HFF-Myc (cell line): Measurements from ENCODE around the gene NOC4L.

Source experiments
- DNase-seq: peaks from one replicate; pipeline ENCODE4 v3.0.0-alpha.2; 2011; ENCODE audit warnings: low read depth; ENCODE audit errors: extremely low read depth
- H3K4me3 ChIP-seq: replicated peaks from 2 replicates; pipeline ENCODE4 v1.5.1; 2011; ENCODE audit warnings: low read depth, mild to moderate bottlenecking, control low read depth, low read length
- CTCF ChIP-seq: IDR thresholded peaks from 2 replicates; pipeline ENCODE4 v1.5.1; 2012; ENCODE audit warnings: mild to moderate bottlenecking, low read depth, low read length, control low read depth; ENCODE audit errors: missing control alignments

Gene NOC4L

GRCh38 chr12:132201391-132202120 is 57.3 kb downstream of the NOC4L start:
- H3K4me3 ChIP-seq: no peak overlapping the region
- no peak for DNase-seq
- TF ChIP-seq CTCF: no peak
